Tibial nerve (tissue), 4 donors: Measurements from ENCODE around the gene PAQR9. TPM values are rescaled to one million over a fixed set of nuclear protein-coding genes. Genes with fewer than 3 reads are reported as not detected.

Experiments used
- DNase-seq, 2 donors: peaks; one replicate each; pipeline ENCODE4 v3.0.0-alpha.2; 2019; ENCODE audit warnings: low spot score in 2 of 2
- H3K27ac ChIP-seq, 4 donors: fragments of 200-600 bp; sonication (generic) in 3 of 4; one replicate each; pipeline ENCODE4 v1.5.1; 2017 to 2019; ENCODE audit warnings: mild to moderate bottlenecking in 1 of 4
- H3K27me3 ChIP-seq, 2 donors: fragments of 200-600 bp; sonication (generic) in 1 of 2; one replicate each; pipeline versions ENCODE4 v1.5.1 to v1.6.0; 2017 to 2019
- H3K36me3 ChIP-seq, 3 donors: fragments of 200-600 bp; sonication (generic); one replicate each; pipeline ENCODE4 v1.5.1; 2018 to 2019
- H3K4me1 ChIP-seq, 4 donors: fragments of 200-600 bp; sonication (generic) in 3 of 4; one replicate each; pipeline ENCODE4 v1.5.1; 2017 to 2019
- H3K4me3 ChIP-seq, 4 donors: fragments of 200-600 bp; sonication (generic) in 3 of 4; one replicate each; pipeline ENCODE4 v1.5.1; 2017 to 2019; ENCODE audit warnings: mild to moderate bottlenecking in 1 of 4, moderate library complexity in 1 of 4
- H3K9me3 ChIP-seq, 4 donors: fragments of 200-600 bp; sonication (generic) in 3 of 4; one replicate each; pipeline ENCODE4 v1.5.1; 2017 to 2019
- EP300 ChIP-seq, 2 donors: sonication (generic); formaldehyde crosslinking; IDR thresholded peaks; one replicate each; pipeline ENCODE4 v1.6.1; 2017; ENCODE audit warnings: antibody characterized with exemption in 2 of 2, mild to moderate bottlenecking in 1 of 2
- POLR2A ChIP-seq, 2 donors: fragments of 450-650 bp; IDR thresholded peaks; one replicate each; pipeline ENCODE4 v1.6.1; 2017; ENCODE audit warnings: antibody characterized with exemption in 2 of 2, mild to moderate bottlenecking in 2 of 2, moderate library complexity in 2 of 2
- WGBS, 2 donors: methylation state at CpG; one replicate each; pipeline ENCODE4 v1.1.5; 2018; 5-methylcytosine and 5-hydroxymethylcytosine counted together
- total RNA-seq, 4 donors: library from RNA; depleted of rRNA; stranded (reverse); fragments of >200 nt; gene quantifications; one replicate each; pipeline ENCODE4 v1.1.0, GENCODE V29; 2016
- TF ChIP-seq, protein P1 (sequence below), 5 experiments: fragments of 200-600 bp in 3 of 5; fragments of 450-650 bp in 2 of 5; sonication (generic) in 3 of 5; IDR thresholded peaks; one replicate each; pipeline ENCODE4 v1.5.1; 2016 to 2019; ENCODE audit warnings: antibody characterized with exemption in 5 of 5, mild to moderate bottlenecking in 3 of 5, moderate library complexity in 2 of 5

The PAQR9 gene
- total RNA-seq, 4 donors from 2014 or later: not detected

DNA sequence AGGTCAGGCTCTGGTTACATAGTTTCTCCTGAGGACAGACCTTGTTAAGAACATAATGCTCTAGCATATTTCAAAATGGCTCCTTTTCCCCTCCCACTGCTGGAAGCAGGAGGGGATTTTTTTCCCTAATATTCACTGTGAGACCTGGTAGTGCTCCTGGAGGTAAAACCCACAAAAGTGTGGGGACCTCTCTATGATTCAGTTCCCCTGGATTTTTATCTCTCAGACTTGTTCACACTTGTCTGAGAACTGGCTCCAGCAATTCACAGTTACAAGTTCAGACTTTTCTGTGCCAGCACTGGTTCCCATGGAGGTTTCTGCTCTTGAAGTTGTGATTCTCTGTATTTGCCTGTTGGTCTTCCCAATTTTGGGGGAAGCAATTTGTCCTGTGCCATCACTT is 38.3 kb downstream of the PAQR9 start:
- Histone ChIP-seq H3K4me1 (no peaks in the 10 kb centered on the region), H3K27ac (no peak overlapping the region), H3K36me3 (no peaks in the 10 kb centered on the region), H3K9me3 (peaks cover 0 to 6% (median 1%) of the 10 kb centered on the region in 4 donors), H3K27me3 (no peaks in the 10 kb centered on the region), H3K4me3 (no peak overlapping the region)
- no peak for DNase-seq
- TF ChIP-seq, protein P1, sequence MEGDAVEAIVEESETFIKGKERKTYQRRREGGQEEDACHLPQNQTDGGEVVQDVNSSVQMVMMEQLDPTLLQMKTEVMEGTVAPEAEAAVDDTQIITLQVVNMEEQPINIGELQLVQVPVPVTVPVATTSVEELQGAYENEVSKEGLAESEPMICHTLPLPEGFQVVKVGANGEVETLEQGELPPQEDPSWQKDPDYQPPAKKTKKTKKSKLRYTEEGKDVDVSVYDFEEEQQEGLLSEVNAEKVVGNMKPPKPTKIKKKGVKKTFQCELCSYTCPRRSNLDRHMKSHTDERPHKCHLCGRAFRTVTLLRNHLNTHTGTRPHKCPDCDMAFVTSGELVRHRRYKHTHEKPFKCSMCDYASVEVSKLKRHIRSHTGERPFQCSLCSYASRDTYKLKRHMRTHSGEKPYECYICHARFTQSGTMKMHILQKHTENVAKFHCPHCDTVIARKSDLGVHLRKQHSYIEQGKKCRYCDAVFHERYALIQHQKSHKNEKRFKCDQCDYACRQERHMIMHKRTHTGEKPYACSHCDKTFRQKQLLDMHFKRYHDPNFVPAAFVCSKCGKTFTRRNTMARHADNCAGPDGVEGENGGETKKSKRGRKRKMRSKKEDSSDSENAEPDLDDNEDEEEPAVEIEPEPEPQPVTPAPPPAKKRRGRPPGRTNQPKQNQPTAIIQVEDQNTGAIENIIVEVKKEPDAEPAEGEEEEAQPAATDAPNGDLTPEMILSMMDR (IDR thresholded peaks at IDR 0.05): no peak
- no peak for TF ChIP-seq EP300 (IDR thresholded peaks at IDR 0.05)
- no peak for TF ChIP-seq POLR2A (IDR thresholded peaks at IDR 0.05)

DNA sequence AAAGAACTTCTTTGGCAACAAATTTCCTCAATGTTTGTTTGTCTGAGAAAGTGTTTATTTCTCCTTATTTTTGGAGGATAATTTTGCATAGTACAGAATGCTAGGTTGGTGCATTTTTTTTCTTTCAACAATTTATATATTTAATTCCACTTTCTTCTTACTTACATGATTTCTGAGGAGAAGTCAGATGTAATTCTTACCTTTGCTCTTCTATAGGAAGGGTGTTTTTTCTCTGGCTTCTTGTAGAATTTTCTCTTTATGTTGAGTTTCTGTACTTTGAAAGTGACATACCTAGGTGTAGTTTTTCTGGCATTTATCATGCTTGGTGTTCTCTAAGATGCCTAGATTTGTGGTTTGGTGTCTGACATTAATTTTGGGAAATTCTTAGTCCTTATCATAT is 39.8 kb downstream of the PAQR9 start:
- DNase-seq: no peak
- Histone ChIP-seq H3K4me1 (no peaks in the 10 kb centered on the region), H3K4me3 (no peak overlapping the region), H3K9me3 (peaks cover 0 to 6% (median 1%) of the 10 kb centered on the region in 4 donors), H3K27ac (no peak overlapping the region), H3K36me3 (no peaks in the 10 kb centered on the region), H3K27me3 (no peaks in the 10 kb centered on the region)
- TF ChIP-seq, protein P1 (IDR thresholded peaks at IDR 0.05): no peak
- TF ChIP-seq POLR2A (IDR thresholded peaks at IDR 0.05) (no peak), EP300 (IDR thresholded peaks at IDR 0.05) (no peak)

- Histone ChIP-seq H3K27ac (no peak overlapping the region), H3K4me1 (peaks cover 0 to 3% (median 0%) of the 10 kb centered on the region in 4 donors), H3K36me3 (no peaks in the 10 kb centered on the region), H3K9me3 (peaks cover 0 to under 1% (median 0%) of the 10 kb centered on the region in 4 donors), H3K4me3 (no peak overlapping the region), H3K27me3 (no peaks in the 10 kb centered on the region)
- 38 to 59% methylated on average over 2 of the region's 2 CpGs for WGBS, 2 donors
- no peak for DNase-seq
- no peak for TF ChIP-seq EP300 (IDR thresholded peaks at IDR 0.05)
- TF ChIP-seq, protein P1 (IDR thresholded peaks at IDR 0.05): no peak
- TF ChIP-seq POLR2A (IDR thresholded peaks at IDR 0.05): no peak
These were observed 46.9 kb downstream of the PAQR9 start for GRCh38 chr3:142916605-142917004.

- no peaks in the 10 kb centered on the region for H3K27me3 ChIP-seq
- peaks cover 0 to 3% (median 0%) of the 10 kb centered on the region in 4 donors for H3K4me1 ChIP-seq
- no peak overlapping the region for H3K4me3 ChIP-seq
- 84 to 86% methylated on average over 3 of the region's 3 CpGs for WGBS, 2 donors
- no peak for DNase-seq
- H3K9me3 ChIP-seq: no peaks in the 10 kb centered on the region
- H3K36me3 ChIP-seq: no peaks in the 10 kb centered on the region
- TF ChIP-seq POLR2A (IDR thresholded peaks at IDR 0.05) (no peak), EP300 (IDR thresholded peaks at IDR 0.05) (no peak)
- TF ChIP-seq, protein P1 (IDR thresholded peaks at IDR 0.05): no peak
- no peak overlapping the region for H3K27ac ChIP-seq
These were observed 47.8 kb downstream of the PAQR9 start for GRCh38 chr3:142915636-142916035.

DNA sequence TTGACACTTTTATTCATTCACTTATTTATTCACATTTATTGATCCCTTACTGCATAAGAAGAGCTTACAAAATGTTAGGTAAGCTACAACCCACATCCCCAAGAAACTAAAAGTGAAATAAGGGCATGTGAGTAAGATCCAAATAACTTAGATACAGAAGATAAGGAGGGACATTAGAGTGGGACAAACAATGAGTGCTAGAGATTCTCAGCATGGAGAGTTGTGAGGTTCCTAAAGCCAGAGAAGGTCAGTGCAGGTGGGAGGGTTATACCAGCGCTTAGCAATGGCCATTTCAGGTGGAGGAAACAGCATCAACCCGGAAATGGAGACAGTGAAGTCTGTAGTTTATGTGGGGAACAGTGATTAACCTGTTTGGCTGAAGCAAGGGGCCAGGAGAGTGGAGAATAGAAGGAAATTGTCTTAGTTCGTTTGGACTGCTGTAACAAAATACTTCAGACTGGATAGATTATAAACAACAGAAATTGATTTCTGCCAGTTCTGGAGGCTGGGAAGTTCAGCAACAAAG is 49.1 kb downstream of the PAQR9 start:
- DNase-seq: no peak
- no peaks in the 10 kb centered on the region for H3K27me3 ChIP-seq
- no peak overlapping the region for H3K4me3 ChIP-seq
- no peak overlapping the region for H3K27ac ChIP-seq
- H3K4me1 ChIP-seq: peaks cover 0 to 3% (median 0%) of the 10 kb centered on the region in 4 donors
- TF ChIP-seq POLR2A (IDR thresholded peaks at IDR 0.05): no peak
- TF ChIP-seq EP300 (IDR thresholded peaks at IDR 0.05): no peak
- TF ChIP-seq, protein P1 (IDR thresholded peaks at IDR 0.05): no peak
- H3K9me3 ChIP-seq: no peaks in the 10 kb centered on the region
- H3K36me3 ChIP-seq: no peaks in the 10 kb centered on the region
- 53 to 56% methylated on average over 3 of the region's 3 CpGs for WGBS, 2 donors
